PC-3 (cell line): ENCODE results near the gene SYNCRIP. TPM values are rescaled to one million over a fixed set of nuclear protein-coding genes. Genes with fewer than 3 reads are reported as not detected.

Experiments used
- ATAC-seq: fragments of 200-7000 bp; cut with Tn5 transposase; 2 replicates; pipeline ENCODE4 v1.9.1; 2020; ENCODE audit warnings: mild to moderate bottlenecking, moderate library complexity
- BruUV-seq: library from RNA; stranded (reverse); fragments of 400-500 nt; replicated peaks from 2 replicates; lab custom pipeline; 2021; lab: Mats Ljungman, UMichigan
- CTCF ChIA-PET: fragments of 300-600 bp; sonication (Branson Sonifier 250); formaldehyde crosslinking; loops from one replicate; lab custom pipeline; 2022; ENCODE audit warnings: antibody characterized with exemption; lab: Charles Lee
- POLR2A ChIA-PET: fragments of 300-600 bp; sonication (Branson Sonifier 250); formaldehyde crosslinking; loops from one replicate; lab custom pipeline; 2022; ENCODE audit warnings: antibody characterized with exemption; ENCODE audit not compliant: unreplicated experiment; lab: Charles Lee
- DNase-seq: peaks from one replicate; pipeline ENCODE4 v3.0.0-alpha.2; 2015
- H2AFZ ChIP-seq: fragments of 300-600 bp; sonication (generic); 2 replicates; pipeline ENCODE4 v1.6.0; 2016; ENCODE audit warnings: antibody characterized with exemption, low read length
- H3F3A ChIP-seq: fragments of 300-600 bp; sonication (generic); one replicate; pipeline ENCODE4 v1.6.0; 2017; ENCODE audit warnings: antibody characterized with exemption, low read length, control low read depth, mild to moderate bottlenecking; ENCODE audit not compliant: unreplicated experiment
- H3K27ac ChIP-seq: fragments of 300-600 bp; sonication (generic); 2 replicates; pipeline ENCODE4 v1.5.1; 2016; ENCODE audit warnings: mild to moderate bottlenecking, low read length
- H3K27me3 ChIP-seq: fragments of 300-600 bp; sonication (generic); 2 replicates; pipeline ENCODE4 v1.6.1; 2016; ENCODE audit warnings: low read length, mixed read lengths
- H3K36me3 ChIP-seq: fragments of 300-600 bp; sonication (generic); 2 replicates; pipeline ENCODE4 v1.6.1; 2016; ENCODE audit warnings: low read depth, mixed run types, low read length, mixed read lengths
- H3K4me1 ChIP-seq: fragments of 300-600 bp; sonication (generic); 2 replicates; pipeline ENCODE4 v1.5.1; 2016; ENCODE audit warnings: low read length; ENCODE audit not compliant: insufficient read depth
- H3K4me2 ChIP-seq: fragments of 300-600 bp; sonication (generic); 2 replicates; pipeline ENCODE4 v1.6.0; 2016; ENCODE audit warnings: low read length
- H3K4me3 ChIP-seq: fragments of 300-600 bp; sonication (generic); 2 replicates; pipeline ENCODE4 v1.5.1; 2016; ENCODE audit warnings: mild to moderate bottlenecking, low read length, mixed read lengths
- H3K79me2 ChIP-seq: fragments of 300-600 bp; sonication (generic); 2 replicates; pipeline ENCODE4 v1.6.1; 2017; ENCODE audit warnings: low read length, mixed read lengths
- H3K9ac ChIP-seq: fragments of 300-600 bp; sonication (generic); 2 replicates; pipeline ENCODE4 v1.6.0; 2016; ENCODE audit warnings: mild to moderate bottlenecking, low read length
- H3K9me2 ChIP-seq: fragments of 300-600 bp; sonication (generic); replicated peaks from 2 replicates; pipeline ENCODE4 v1.6.1; 2016; ENCODE audit warnings: mixed run types, low read length, mixed read lengths
- H3K9me3 ChIP-seq: fragments of 300-600 bp; sonication (generic); 2 replicates; pipeline ENCODE4 v1.6.1; 2016; ENCODE audit warnings: low read length, mixed read lengths
- H4K20me1 ChIP-seq: fragments of 300-600 bp; sonication (generic); 2 replicates; pipeline ENCODE4 v1.6.1; 2016; ENCODE audit warnings: low read length, mixed read lengths
- CTCF ChIP-seq: fragments of 300-600 bp; sonication (generic); conservative IDR thresholded peaks from 2 replicates; pipeline ENCODE4 v1.5.1; 2017; ENCODE audit warnings: antibody characterized with exemption, low read depth, mild to moderate bottlenecking, low read length
- EZH2 ChIP-seq: fragments of 300-600 bp; sonication (generic); IDR thresholded peaks from one replicate; pipeline ENCODE4 v1.6.1; 2017; ENCODE audit warnings: antibody characterized with exemption, mild to moderate bottlenecking, low read length; ENCODE audit not compliant: unreplicated experiment
- EZH2phosphoT487 ChIP-seq: fragments of 300-600 bp; sonication (generic); IDR thresholded peaks from 2 replicates; pipeline ENCODE4 v1.6.1; 2018; ENCODE audit warnings: mild to moderate bottlenecking, antibody characterized with exemption, low read length, borderline replicate concordance
- intact Hi-C: fragments of 100-400 bp; cut with micrococcal nuclease; formaldehyde crosslinking; loops from 2 replicates; pipeline ENCODE4 v1.9.0; 2023
- total RNA-seq: library from RNA; depleted of rRNA; stranded (reverse); fragments of >200 nt; gene quantifications from 2 replicates; pipeline ENCODE4 v1.2.3, GENCODE V29; 2014

SYNCRIP gene
- total RNA-seq, 1 experiment from 2014 or later: 63.8 TPM

GRCh38 chr6:85594197-85594930 is 48.3 kb downstream of the SYNCRIP start:
- peak overlapping the region; percentile 90 for H2AFZ ChIP-seq
- peak overlapping the region; percentile 92 for H3K4me2 ChIP-seq
- ATAC-seq: peak; percentile 13
- intact Hi-C loops: loop anchor here (2.0 to 10.0 kb wide), 3 partner anchors 48 to 142 kb away; partner anchors contain the start of genes NT5E and SYNCRIP
- H3K4me1 ChIP-seq: peaks cover 21% of the 10 kb centered on the region
- H3K79me2 ChIP-seq: peaks cover 37% of the 10 kb centered on the region
- DNase-seq: no peak
- peak overlapping the region; percentile 91 for H3K4me3 ChIP-seq
- no peaks in the 10 kb centered on the region for H3F3A ChIP-seq
- no peaks in the 10 kb centered on the region for H3K36me3 ChIP-seq
- POLR2A ChIA-PET: interaction anchor here (0.5 to 0.9 kb wide), 5 partner anchors 84 to 254 kb away, joined by 3 to 6 read pairs (median 4); partner anchors contain the start of gene NT5E
- no peaks in the 10 kb centered on the region for H3K27me3 ChIP-seq
- TSS peak; percentile 88 for BruUV-seq
- H4K20me1 ChIP-seq: 0 out of 2 replicates have a peak, but pooled peaks cover 4% of the 10 kb centered on the region
- TF ChIP-seq CTCF: no peak
- no peak for TF ChIP-seq EZH2
- no peak for TF ChIP-seq EZH2phosphoT487
- no peaks in the 10 kb centered on the region for H3K9me2 ChIP-seq
- H3K9me3 ChIP-seq: no peaks in the 10 kb centered on the region
- H3K9ac ChIP-seq: peak overlapping the region; percentile 75
- CTCF ChIA-PET: no interaction called here
- peak overlapping the region; percentile 76 for H3K27ac ChIP-seq

GRCh38 chr6:85593438-85594196 is 49.1 kb downstream of the SYNCRIP start, which contains the start of gene SNX14:
TSS of gene SNX14 (minus strand) at chr6:85593858. CDS start at chr6:85593718, 140 bp downstream.
- Histone ChIP-seq H4K20me1 (0 out of 2 replicates have a peak, but pooled peaks cover 4% of the 10 kb centered on the region), H3K9me3 (no peaks in the 10 kb centered on the region), H3K27ac (peak within 1 kb of the TSS; percentile 76), H3K4me1 (peaks cover 21% of the 10 kb centered on the region), H3K9me2 (no peaks in the 10 kb centered on the region), H3K4me2 (peak within 1 kb of the TSS; percentile 92), H2AFZ (peak within 1 kb of the TSS; percentile 90), H3K27me3 (no peaks in the 10 kb centered on the region), H3K79me2 (peaks cover 45% of the 10 kb centered on the region), H3K9ac (peak within 1 kb of the TSS; percentile 75), H3K36me3 (no peaks in the 10 kb centered on the region), H3K4me3 (peak within 1 kb of the TSS; percentile 91), H3F3A (no peaks in the 10 kb centered on the region)
- TF ChIP-seq CTCF: no peak
- no peak for TF ChIP-seq EZH2phosphoT487
- TF ChIP-seq EZH2: no peak
- ATAC-seq (peak; percentile 92), DNase-seq (peak; percentile 92)
- BruUV-seq: TSS peak; percentile 53
- intact Hi-C loops: loop anchor here (2.0 to 10.0 kb wide), 3 partner anchors 49 to 141 kb away; partner anchors contain the start of genes NT5E and SYNCRIP
- ChIA-PET CTCF (no interaction called here), POLR2A (interaction anchor here (0.6 to 0.9 kb wide), 3 partner anchors 32 to 144 kb away, joined by 3 to 6 read pairs (median 5); partner anchors contain the start of gene NT5E)
